Esophagus squamous epithelium (tissue), 4 donors: ENCODE data around the gene AFP.

Experiments used
- CTCF ChIP-seq, 6 experiments: fragments of 450-650 bp in 4 of 6; fragments of 200-600 bp in 2 of 6; sonication (generic) in 2 of 6; IDR thresholded peaks; one replicate each; pipeline ENCODE4 v1.5.1; 2016 to 2019; ENCODE audit warnings: antibody characterized with exemption in 6 of 6, mild to moderate bottlenecking in 4 of 6, moderate library complexity in 4 of 6
- POLR2A ChIP-seq, 4 donors: fragments of 450-650 bp; IDR thresholded peaks; one replicate each; pipeline ENCODE4 v1.6.1; 2017; ENCODE audit warnings: antibody characterized with exemption in 4 of 4, mild to moderate bottlenecking in 4 of 4, moderate library complexity in 3 of 4

GRCh38 chr4:73407227-73407673, 28.8 kb upstream of the AFP start:
- TF ChIP-seq CTCF (IDR thresholded peaks at IDR 0.05) = no peak
- no peak for TF ChIP-seq POLR2A (IDR thresholded peaks at IDR 0.05)
